ENCODE data around the gene PTPRT. TPM values are rescaled to one million over a fixed set of nuclear protein-coding genes. Genes with fewer than 3 reads are reported as not detected.

PTPRT gene
- total and polyA plus RNA-seq, 2 experiments from 2014 or later, result not detected

DNA sequence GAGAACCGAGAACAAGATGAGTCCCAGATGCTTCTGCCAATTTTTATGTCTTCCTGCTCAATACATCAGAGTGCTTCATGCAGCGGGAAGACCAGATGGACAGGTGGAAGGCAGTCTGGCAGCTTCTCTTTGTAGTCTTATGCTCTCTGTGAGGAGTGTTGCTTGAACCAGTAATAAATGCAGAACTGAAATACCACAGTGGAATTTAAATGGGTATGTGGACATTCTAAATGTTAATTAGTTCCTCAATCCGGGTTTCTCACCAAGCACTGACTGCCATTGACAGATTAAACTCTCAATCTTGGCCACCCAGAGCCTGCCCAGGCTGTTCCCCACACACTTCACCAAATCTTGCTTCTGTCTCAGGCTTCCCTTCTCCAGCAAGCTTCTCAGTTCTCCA is 876.0 kb downstream of the PTPRT start:
- Mint-ChIP-seq H3K36me3 (ENCODE audit: low read depth) (peaks cover 24% of the 10 kb centered on the region; the same call in 2 of the 3 replicates), H3K27me3 (ENCODE audit: insufficient read depth, low read depth, poor library complexity) (peaks cover 2% of the 10 kb centered on the region), H3K9me3 (peaks cover 96% of the 10 kb centered on the region)

More for the DNA sequence above, 876.0 kb downstream of the PTPRT start:
- ATAC-seq (no peak), DNase-seq (ENCODE audit: low spot score) (no peak)
- no peak overlapping the region for H3K27ac Mint-ChIP-seq
- no peaks in the 10 kb centered on the region for H3K4me1 Mint-ChIP-seq
- Histone ChIP-seq H3K4me3 (no peak overlapping the region), H3K27me3 (ENCODE audit: insufficient read depth) (no peaks in the 10 kb centered on the region), H3K4me2 (no peak overlapping the region), H4K20me1 (replicated peaks; ENCODE audit: insufficient read depth) (no peaks in the 10 kb centered on the region), H3K79me2 (replicated peaks; ENCODE audit: insufficient read depth) (no peaks in the 10 kb centered on the region), H3K4me1 (ENCODE audit: insufficient read depth) (no peaks in the 10 kb centered on the region), H2AFZ (no peak overlapping the region), H3K36me3 (ENCODE audit: insufficient read depth) (peaks cover 7% of the 10 kb centered on the region), H3K9me2 (ENCODE audit: insufficient read depth) (no peaks in the 10 kb centered on the region), H3K27ac (ENCODE audit: low read depth) (no peak overlapping the region), H3F3A (replicated peaks; ENCODE audit: low read depth) (no peaks in the 10 kb centered on the region)
- no peak for TF ChIP-seq ZNF331 (CRISPR knock-in tag; IDR thresholded peaks at IDR 0.05; ENCODE audit: low read depth)
- TF ChIP-seq ZNF114 (CRISPR knock-in tag; IDR thresholded peaks at IDR 0.05), result no peak
- TF ChIP-seq STAT1 (IDR thresholded peaks at IDR 0.05; ENCODE audit: unreplicated experiment), result no peak
- no peak for TF ChIP-seq EZH2phosphoT487 (IDR thresholded peaks at IDR 0.05; ENCODE audit: unreplicated experiment)
- TF ChIP-seq, protein P1, sequence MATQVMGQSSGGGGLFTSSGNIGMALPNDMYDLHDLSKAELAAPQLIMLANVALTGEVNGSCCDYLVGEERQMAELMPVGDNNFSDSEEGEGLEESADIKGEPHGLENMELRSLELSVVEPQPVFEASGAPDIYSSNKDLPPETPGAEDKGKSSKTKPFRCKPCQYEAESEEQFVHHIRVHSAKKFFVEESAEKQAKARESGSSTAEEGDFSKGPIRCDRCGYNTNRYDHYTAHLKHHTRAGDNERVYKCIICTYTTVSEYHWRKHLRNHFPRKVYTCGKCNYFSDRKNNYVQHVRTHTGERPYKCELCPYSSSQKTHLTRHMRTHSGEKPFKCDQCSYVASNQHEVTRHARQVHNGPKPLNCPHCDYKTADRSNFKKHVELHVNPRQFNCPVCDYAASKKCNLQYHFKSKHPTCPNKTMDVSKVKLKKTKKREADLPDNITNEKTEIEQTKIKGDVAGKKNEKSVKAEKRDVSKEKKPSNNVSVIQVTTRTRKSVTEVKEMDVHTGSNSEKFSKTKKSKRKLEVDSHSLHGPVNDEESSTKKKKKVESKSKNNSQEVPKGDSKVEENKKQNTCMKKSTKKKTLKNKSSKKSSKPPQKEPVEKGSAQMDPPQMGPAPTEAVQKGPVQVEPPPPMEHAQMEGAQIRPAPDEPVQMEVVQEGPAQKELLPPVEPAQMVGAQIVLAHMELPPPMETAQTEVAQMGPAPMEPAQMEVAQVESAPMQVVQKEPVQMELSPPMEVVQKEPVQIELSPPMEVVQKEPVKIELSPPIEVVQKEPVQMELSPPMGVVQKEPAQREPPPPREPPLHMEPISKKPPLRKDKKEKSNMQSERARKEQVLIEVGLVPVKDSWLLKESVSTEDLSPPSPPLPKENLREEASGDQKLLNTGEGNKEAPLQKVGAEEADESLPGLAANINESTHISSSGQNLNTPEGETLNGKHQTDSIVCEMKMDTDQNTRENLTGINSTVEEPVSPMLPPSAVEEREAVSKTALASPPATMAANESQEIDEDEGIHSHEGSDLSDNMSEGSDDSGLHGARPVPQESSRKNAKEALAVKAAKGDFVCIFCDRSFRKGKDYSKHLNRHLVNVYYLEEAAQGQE (IDR thresholded peaks at IDR 0.05; ENCODE audit: unreplicated experiment), result no peak
- TF ChIP-seq JUNB (IDR thresholded peaks at IDR 0.05; ENCODE audit: unreplicated experiment), result no peak
- TF ChIP-seq, protein P2, sequence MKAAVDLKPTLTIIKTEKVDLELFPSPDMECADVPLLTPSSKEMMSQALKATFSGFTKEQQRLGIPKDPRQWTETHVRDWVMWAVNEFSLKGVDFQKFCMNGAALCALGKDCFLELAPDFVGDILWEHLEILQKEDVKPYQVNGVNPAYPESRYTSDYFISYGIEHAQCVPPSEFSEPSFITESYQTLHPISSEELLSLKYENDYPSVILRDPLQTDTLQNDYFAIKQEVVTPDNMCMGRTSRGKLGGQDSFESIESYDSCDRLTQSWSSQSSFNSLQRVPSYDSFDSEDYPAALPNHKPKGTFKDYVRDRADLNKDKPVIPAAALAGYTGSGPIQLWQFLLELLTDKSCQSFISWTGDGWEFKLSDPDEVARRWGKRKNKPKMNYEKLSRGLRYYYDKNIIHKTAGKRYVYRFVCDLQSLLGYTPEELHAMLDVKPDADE (IDR thresholded peaks at IDR 0.05), result no peak
- no peak for TF ChIP-seq CTCF (conservative IDR thresholded peaks at IDR 0.05; ENCODE audit: low read depth in 2 of 2)
- no peak for TF ChIP-seq CREB1 (CRISPR knock-in tag; IDR thresholded peaks at IDR 0.05; ENCODE audit: low read depth)
- TF ChIP-seq NANOG (IDR thresholded peaks at IDR 0.05; ENCODE audit: borderline replicate concordance), result no peak
- no peak for TF ChIP-seq POLR2AphosphoS5 (IDR thresholded peaks at IDR 0.05; ENCODE audit: low read depth)
- no peak for TF ChIP-seq EZH2 (IDR thresholded peaks at IDR 0.05; ENCODE audit: low read depth, unreplicated experiment)
- TF ChIP-seq, protein P3, sequence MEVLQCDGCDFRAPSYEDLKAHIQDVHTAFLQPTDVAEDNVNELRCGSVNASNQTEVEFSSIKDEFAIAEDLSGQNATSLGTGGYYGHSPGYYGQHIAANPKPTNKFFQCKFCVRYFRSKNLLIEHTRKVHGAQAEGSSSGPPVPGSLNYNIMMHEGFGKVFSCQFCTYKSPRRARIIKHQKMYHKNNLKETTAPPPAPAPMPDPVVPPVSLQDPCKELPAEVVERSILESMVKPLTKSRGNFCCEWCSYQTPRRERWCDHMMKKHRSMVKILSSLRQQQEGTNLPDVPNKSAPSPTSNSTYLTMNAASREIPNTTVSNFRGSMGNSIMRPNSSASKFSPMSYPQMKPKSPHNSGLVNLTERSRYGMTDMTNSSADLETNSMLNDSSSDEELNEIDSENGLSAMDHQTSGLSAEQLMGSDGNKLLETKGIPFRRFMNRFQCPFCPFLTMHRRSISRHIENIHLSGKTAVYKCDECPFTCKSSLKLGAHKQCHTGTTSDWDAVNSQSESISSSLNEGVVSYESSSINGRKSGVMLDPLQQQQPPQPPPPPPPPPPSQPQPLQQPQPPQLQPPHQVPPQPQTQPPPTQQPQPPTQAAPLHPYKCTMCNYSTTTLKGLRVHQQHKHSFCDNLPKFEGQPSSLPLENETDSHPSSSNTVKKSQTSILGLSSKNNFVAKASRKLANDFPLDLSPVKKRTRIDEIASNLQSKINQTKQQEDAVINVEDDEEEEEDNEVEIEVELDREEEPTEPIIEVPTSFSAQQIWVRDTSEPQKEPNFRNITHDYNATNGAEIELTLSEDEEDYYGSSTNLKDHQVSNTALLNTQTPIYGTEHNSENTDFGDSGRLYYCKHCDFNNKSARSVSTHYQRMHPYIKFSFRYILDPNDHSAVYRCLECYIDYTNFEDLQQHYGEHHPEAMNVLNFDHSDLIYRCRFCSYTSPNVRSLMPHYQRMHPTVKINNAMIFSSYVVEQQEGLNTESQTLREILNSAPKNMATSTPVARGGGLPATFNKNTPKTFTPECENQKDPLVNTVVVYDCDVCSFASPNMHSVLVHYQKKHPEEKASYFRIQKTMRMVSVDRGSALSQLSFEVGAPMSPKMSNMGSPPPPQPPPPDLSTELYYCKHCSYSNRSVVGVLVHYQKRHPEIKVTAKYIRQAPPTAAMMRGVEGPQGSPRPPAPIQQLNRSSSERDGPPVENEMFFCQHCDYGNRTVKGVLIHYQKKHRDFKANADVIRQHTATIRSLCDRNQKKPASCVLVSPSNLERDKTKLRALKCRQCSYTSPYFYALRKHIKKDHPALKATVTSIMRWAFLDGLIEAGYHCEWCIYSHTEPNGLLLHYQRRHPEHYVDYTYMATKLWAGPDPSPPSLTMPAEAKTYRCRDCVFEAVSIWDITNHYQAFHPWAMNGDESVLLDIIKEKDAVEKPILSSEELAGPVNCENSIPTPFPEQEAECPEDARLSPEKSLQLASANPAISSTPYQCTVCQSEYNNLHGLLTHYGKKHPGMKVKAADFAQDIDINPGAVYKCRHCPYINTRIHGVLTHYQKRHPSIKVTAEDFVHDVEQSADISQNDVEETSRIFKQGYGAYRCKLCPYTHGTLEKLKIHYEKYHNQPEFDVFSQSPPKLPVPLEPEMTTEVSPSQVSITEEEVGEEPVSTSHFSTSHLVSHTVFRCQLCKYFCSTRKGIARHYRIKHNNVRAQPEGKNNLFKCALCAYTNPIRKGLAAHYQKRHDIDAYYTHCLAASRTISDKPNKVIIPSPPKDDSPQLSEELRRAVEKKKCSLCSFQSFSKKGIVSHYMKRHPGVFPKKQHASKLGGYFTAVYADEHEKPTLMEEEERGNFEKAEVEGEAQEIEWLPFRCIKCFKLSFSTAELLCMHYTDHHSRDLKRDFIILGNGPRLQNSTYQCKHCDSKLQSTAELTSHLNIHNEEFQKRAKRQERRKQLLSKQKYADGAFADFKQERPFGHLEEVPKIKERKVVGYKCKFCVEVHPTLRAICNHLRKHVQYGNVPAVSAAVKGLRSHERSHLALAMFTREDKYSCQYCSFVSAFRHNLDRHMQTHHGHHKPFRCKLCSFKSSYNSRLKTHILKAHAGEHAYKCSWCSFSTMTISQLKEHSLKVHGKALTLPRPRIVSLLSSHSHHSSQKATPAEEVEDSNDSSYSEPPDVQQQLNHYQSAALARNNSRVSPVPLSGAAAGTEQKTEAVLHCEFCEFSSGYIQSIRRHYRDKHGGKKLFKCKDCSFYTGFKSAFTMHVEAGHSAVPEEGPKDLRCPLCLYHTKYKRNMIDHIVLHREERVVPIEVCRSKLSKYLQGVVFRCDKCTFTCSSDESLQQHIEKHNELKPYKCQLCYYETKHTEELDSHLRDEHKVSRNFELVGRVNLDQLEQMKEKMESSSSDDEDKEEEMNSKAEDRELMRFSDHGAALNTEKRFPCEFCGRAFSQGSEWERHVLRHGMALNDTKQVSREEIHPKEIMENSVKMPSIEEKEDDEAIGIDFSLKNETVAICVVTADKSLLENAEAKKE (CRISPR knock-in tag; IDR thresholded peaks at IDR 0.05), result no peak
- no peak overlapping the region for H3K4me3 Mint-ChIP-seq
